Naive B cell (primary cell): ENCODE results near the gene RSPRY1. TPM values are rescaled to one million over a fixed set of nuclear protein-coding genes. Genes with fewer than 3 reads are reported as not detected.

Source experiments
- ATAC-seq, 2 donors: fragments of 150-1000 bp; cut with Tn5 transposase; 2 replicates each; pipeline ENCODE4 v1.10.0; 2021; ENCODE audit warnings: low read depth in 2 of 2, mild to moderate bottlenecking in 2 of 2, moderate library complexity in 2 of 2
- DNase-seq: peaks from one replicate; pipeline ENCODE4 v3.0.0; 2022
- H3K27ac Mint-ChIP-seq, 6 donors: one replicate each; pipeline ENCODE4 v1.8.0; 2020 to 2022; ENCODE audit warnings: mild to moderate bottlenecking in 6 of 6, mixed read lengths in 6 of 6, moderate library complexity in 5 of 6, inconsistent platforms in 2 of 6
- H3K27me3 Mint-ChIP-seq, 3 donors: one replicate each; pipeline ENCODE4 v1.8.0; 2021 to 2022; ENCODE audit warnings: mixed read lengths in 3 of 3, mild to moderate bottlenecking in 1 of 3
- H3K36me3 Mint-ChIP-seq, 2 donors: one replicate each; pipeline ENCODE4 v1.8.0; 2020 to 2022; ENCODE audit warnings: mixed read lengths in 2 of 2, inconsistent platforms in 1 of 2, mild to moderate bottlenecking in 1 of 2
- H3K4me1 Mint-ChIP-seq, 3 donors: one replicate each; pipeline ENCODE4 v1.8.0; 2020 to 2022; ENCODE audit warnings: mixed read lengths in 3 of 3, inconsistent platforms in 1 of 3, mild to moderate bottlenecking in 1 of 3, moderate library complexity in 1 of 3
- H3K4me3 Mint-ChIP-seq, 8 donors: one replicate each; pipeline ENCODE4 v1.8.0; 2020 to 2022; ENCODE audit warnings: mild to moderate bottlenecking in 8 of 8, mixed read lengths in 8 of 8, moderate library complexity in 8 of 8, inconsistent platforms in 2 of 8
- H3K9me3 Mint-ChIP-seq, 7 donors: one replicate each; pipeline ENCODE4 v1.8.0; 2020 to 2022; ENCODE audit warnings: mixed read lengths in 7 of 7, mild to moderate bottlenecking in 5 of 7, inconsistent platforms in 2 of 7, moderate library complexity in 1 of 7
- polyA plus RNA-seq, 6 donors: library from polyadenylated mRNA; unstranded; fragments of 300-500 nt; fragmentation: Illumina TruSeq; gene quantifications; one replicate each; pipeline ENCODE4 v1.2.3, GENCODE V29; 2021; ENCODE audit warnings: low read depth in 6 of 6

RSPRY1 gene
- polyA plus RNA-seq, 6 donors from 2014 or later: 26.7 to 42.7 (median 33.5) TPM

GRCh38 chr16:57146735-57147134, 39.4 kb upstream of the RSPRY1 start:
- Mint-ChIP-seq H3K27ac (peak overlapping the region in 2 of 6 donors; percentile 12 to 44), H3K4me3 (no peak overlapping the region), H3K4me1 (peaks cover 24 to 53% (median 41%) of the 10 kb centered on the region in 3 donors), H3K27me3 (no peaks in the 10 kb centered on the region), H3K36me3 (no peaks in the 10 kb centered on the region), H3K9me3 (no peaks in the 10 kb centered on the region)
- no peak for DNase-seq
- no peak for ATAC-seq

- Mint-ChIP-seq H3K4me1 (peaks cover 17 to 44% (median 32%) of the 10 kb centered on the region in 3 donors), H3K27me3 (no peaks in the 10 kb centered on the region), H3K36me3 (peaks cover 0 to 7% of the 10 kb centered on the region in 2 donors), H3K27ac (peak overlapping the region in 4 of 6 donors; percentile 44 to 80 (median 61)), H3K9me3 (no peaks in the 10 kb centered on the region), H3K4me3 (peak overlapping the region in 5 of 8 donors; percentile 24 to 70 (median 58))
- ATAC-seq (no peak), DNase-seq (no peak)
Observed at GRCh38 chr16:57147381-57148221, 38.5 kb upstream of the RSPRY1 start.

- ATAC-seq (no peak), DNase-seq (no peak)
- Mint-ChIP-seq H3K27me3 (no peaks in the 10 kb centered on the region), H3K4me3 (no peak overlapping the region), H3K4me1 (peaks cover 17 to 40% (median 28%) of the 10 kb centered on the region in 3 donors), H3K9me3 (no peaks in the 10 kb centered on the region), H3K27ac (peak overlapping the region in 3 of 6 donors; percentile 56 to 81 (median 57)), H3K36me3 (peaks cover 4 to 15% of the 10 kb centered on the region in 2 donors)
Observed at GRCh38 chr16:57148481-57148880, 37.6 kb upstream of the RSPRY1 start.

GRCh38 chr16:57149391-57149790, 36.7 kb upstream of the RSPRY1 start:
- Mint-ChIP-seq H3K27ac (peak overlapping the region in 1 of 6 donors; percentile 28), H3K4me3 (no peak overlapping the region), H3K27me3 (no peaks in the 10 kb centered on the region), H3K36me3 (peaks cover 12 to 25% of the 10 kb centered on the region in 2 donors), H3K9me3 (no peaks in the 10 kb centered on the region), H3K4me1 (peaks cover 17 to 40% (median 28%) of the 10 kb centered on the region in 3 donors)
- DNase-seq: no peak
- no peak for ATAC-seq

- ATAC-seq (no peak), DNase-seq (no peak)
- no peaks in the 10 kb centered on the region for H3K27me3 Mint-ChIP-seq
- H3K4me3 Mint-ChIP-seq: peak overlapping the region in 1 of 8 donors; percentile 70
- no peaks in the 10 kb centered on the region for H3K9me3 Mint-ChIP-seq
- H3K4me1 Mint-ChIP-seq: peaks cover 17 to 33% (median 23%) of the 10 kb centered on the region in 3 donors
- H3K36me3 Mint-ChIP-seq: peaks cover 12 to 28% of the 10 kb centered on the region in 2 donors
- peak overlapping the region in 2 of 6 donors; percentile 67 to 82 for H3K27ac Mint-ChIP-seq
Observed at GRCh38 chr16:57150682-57151330, 35.3 kb upstream of the RSPRY1 start.

GRCh38 chr16:57151369-57151768, 34.8 kb upstream of the RSPRY1 start:
- Mint-ChIP-seq H3K4me3 (peak overlapping the region in 1 of 8 donors; percentile 70), H3K4me1 (peaks cover 17 to 30% (median 22%) of the 10 kb centered on the region in 3 donors), H3K27ac (peak overlapping the region in 1 of 6 donors; percentile 85), H3K36me3 (peaks cover 16 to 32% of the 10 kb centered on the region in 2 donors), H3K27me3 (no peaks in the 10 kb centered on the region), H3K9me3 (no peaks in the 10 kb centered on the region)
- ATAC-seq: no peak
- no peak for DNase-seq

- ATAC-seq: no peak
- peak overlapping the region in 3 of 6 donors; percentile 7 to 44 (median 18) for H3K27ac Mint-ChIP-seq
Observed at GRCh38 chr16:57152096-57153093, 33.7 kb upstream of the RSPRY1 start.

GRCh38 chr16:57153841-57154240, 32.3 kb upstream of the RSPRY1 start:
- peaks cover under 1 to 5% (median 4%) of the 10 kb centered on the region in 3 donors for H3K4me1 Mint-ChIP-seq
- no peak overlapping the region for H3K4me3 Mint-ChIP-seq
- no peak for DNase-seq
- no peak for ATAC-seq
- peaks cover 20 to 52% of the 10 kb centered on the region in 2 donors for H3K36me3 Mint-ChIP-seq
- H3K27me3 Mint-ChIP-seq: no peaks in the 10 kb centered on the region
- peak overlapping the region in 2 of 6 donors; percentile 3 to 81 for H3K27ac Mint-ChIP-seq
- no peaks in the 10 kb centered on the region for H3K9me3 Mint-ChIP-seq

More at GRCh38 chr16:57152096-57153093, 33.7 kb upstream of the RSPRY1 start:
- Mint-ChIP-seq H3K4me3 (no peak overlapping the region), H3K4me1 (peaks cover 11 to 20% (median 18%) of the 10 kb centered on the region in 3 donors), H3K9me3 (no peaks in the 10 kb centered on the region), H3K36me3 (peaks cover 18 to 43% of the 10 kb centered on the region in 2 donors), H3K27me3 (no peaks in the 10 kb centered on the region)
- no peak for DNase-seq

- DNase-seq (no peak), ATAC-seq (no peak)
- Mint-ChIP-seq H3K4me1 (peaks cover 3 to 5% (median 5%) of the 10 kb centered on the region in 3 donors), H3K9me3 (no peaks in the 10 kb centered on the region), H3K36me3 (peaks cover 33 to 61% of the 10 kb centered on the region in 2 donors), H3K4me3 (no peak overlapping the region), H3K27me3 (no peaks in the 10 kb centered on the region), H3K27ac (peak overlapping the region in 1 of 6 donors; percentile 76)
Observed at GRCh38 chr16:57155702-57156350, 30.3 kb upstream of the RSPRY1 start.

- Mint-ChIP-seq H3K4me1 (peaks cover 3 to 5% (median 3%) of the 10 kb centered on the region in 3 donors), H3K27ac (peak overlapping the region in 1 of 6 donors; percentile 76), H3K9me3 (no peaks in the 10 kb centered on the region), H3K36me3 (peaks cover 33 to 61% of the 10 kb centered on the region in 2 donors), H3K27me3 (no peaks in the 10 kb centered on the region), H3K4me3 (no peak overlapping the region)
- ATAC-seq (no peak), DNase-seq (no peak)
Observed at GRCh38 chr16:57156351-57156703, 29.8 kb upstream of the RSPRY1 start.

- no peak for ATAC-seq
- Mint-ChIP-seq H3K27me3 (no peaks in the 10 kb centered on the region), H3K27ac (no peak overlapping the region), H3K9me3 (no peaks in the 10 kb centered on the region), H3K4me3 (no peak overlapping the region), H3K4me1 (peaks cover 0 to 5% (median 3%) of the 10 kb centered on the region in 3 donors), H3K36me3 (peaks cover 33 to 55% of the 10 kb centered on the region in 2 donors)
- no peak for DNase-seq
Observed at GRCh38 chr16:57157533-57157932, 28.6 kb upstream of the RSPRY1 start.

GRCh38 chr16:57159447-57159846, 26.7 kb upstream of the RSPRY1 start:
- ATAC-seq: no peak
- H3K27ac Mint-ChIP-seq: no peak overlapping the region
- no peaks in the 10 kb centered on the region for H3K27me3 Mint-ChIP-seq

More at GRCh38 chr16:57159447-57159846, 26.7 kb upstream of the RSPRY1 start:
- Mint-ChIP-seq H3K36me3 (peaks cover 26 to 41% of the 10 kb centered on the region in 2 donors), H3K4me3 (no peak overlapping the region), H3K4me1 (peaks cover 0 to 5% (median 3%) of the 10 kb centered on the region in 3 donors), H3K9me3 (no peaks in the 10 kb centered on the region)
- no peak for DNase-seq
